VCaP (cell line): ENCODE results near the gene C11orf24.
"Not testable (repeated sequence)": the region's sequence is repeated elsewhere in the genome, so short reads cannot be mapped to it uniquely, and the experiment has no call there.

Source experiments
- H3K27ac ChIP-seq: fragments of 450-650 bp; 2 replicates; pipeline ENCODE4 v1.5.1; 2017
- CTCF ChIP-seq: fragments of 450-650 bp; conservative IDR thresholded peaks from 2 replicates; pipeline ENCODE4 v1.5.1; 2017; ENCODE audit warnings: mild to moderate bottlenecking, moderate library complexity

The C11orf24 gene

DNA sequence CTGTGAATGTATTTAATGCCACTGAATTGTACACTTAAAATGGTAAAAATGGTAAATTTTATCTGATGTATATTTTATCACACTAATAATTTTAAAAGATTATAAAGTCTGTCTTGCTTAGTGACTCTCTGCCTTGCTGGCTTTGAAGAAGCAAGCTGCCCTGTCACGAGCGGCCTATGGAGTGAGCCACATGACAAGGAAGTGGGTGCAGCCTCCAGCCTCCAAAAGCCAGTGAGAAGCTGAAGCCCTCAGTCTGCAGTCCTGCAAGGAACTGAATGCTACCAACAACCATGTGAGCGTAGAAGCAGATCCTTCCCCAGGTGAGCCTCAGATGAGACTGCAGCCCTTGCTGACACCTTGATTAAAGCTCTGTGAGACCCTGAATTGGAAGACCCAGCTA, 20.0 kb downstream of the C11orf24 start:
- no peak for TF ChIP-seq CTCF

GRCh38 chr11:68244912-68245311, 26.9 kb downstream of the C11orf24 start:
- not testable (repeated sequence) for H3K27ac ChIP-seq

More for the DNA sequence above, 20.0 kb downstream of the C11orf24 start:
- peak overlapping the region; percentile 2; the same call in 1 of the 2 replicates for H3K27ac ChIP-seq

DNA sequence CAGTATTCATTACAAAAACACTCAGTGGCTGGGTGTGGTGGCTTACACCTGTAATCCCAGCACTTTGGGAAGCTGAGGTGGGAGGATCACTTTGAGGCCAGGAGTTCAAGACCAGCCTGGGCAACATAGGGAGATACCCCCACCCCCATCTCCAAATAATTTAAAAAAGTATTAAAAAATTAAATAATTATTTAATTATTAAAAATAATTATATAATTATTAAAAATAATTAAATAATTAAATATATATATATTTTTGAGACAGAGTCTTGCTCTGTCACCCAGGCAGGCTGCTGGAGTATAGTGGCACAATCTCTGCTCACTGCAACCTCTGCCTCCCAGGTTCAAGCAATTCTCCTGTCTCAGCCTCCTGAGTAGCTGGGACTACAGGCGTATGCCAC, 27.9 kb downstream of the C11orf24 start:
- not testable (repeated sequence) for H3K27ac ChIP-seq

DNA sequence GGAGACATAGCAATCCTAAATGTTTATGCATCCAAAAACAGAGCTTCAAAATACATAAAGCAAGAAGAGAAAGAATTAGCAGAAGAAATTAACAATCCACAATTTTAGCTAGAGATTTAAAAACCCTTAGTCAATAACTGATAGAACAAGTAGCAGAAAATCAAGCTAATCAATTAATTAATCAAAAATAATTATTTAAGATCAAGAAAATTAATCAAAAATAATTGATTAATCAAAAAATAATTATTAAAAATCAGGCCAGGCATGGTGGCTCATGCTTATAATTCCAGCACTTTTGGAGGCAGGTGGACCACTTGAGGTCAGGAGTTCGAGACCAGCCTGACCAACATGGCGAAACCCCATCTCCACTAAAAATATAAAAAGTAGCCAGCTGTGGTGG, 29.2 kb downstream of the C11orf24 start:
- no peak for TF ChIP-seq CTCF
- H3K27ac ChIP-seq = no peak overlapping the region

DNA sequence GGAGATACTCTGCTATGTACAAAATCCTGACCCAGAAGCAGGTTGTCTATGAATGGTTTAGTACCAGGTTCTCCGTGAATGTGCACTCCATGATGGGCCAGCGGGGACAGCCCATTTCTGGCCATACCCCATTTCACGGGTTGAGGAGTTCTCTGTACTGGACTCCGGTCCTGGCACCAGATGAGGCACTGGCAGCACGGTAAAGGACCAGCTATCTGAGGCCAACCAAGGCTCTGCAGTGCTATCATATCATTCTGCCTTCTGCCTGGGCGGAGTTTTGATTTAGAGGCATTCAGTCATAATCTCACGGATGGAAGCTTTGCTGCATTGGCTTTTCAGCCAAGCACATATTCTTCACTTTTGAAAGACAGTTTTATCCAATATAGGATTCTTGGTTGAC, 40.2 kb downstream of the C11orf24 start:
- TF ChIP-seq CTCF = no peak; the same call in 1 of the 2 replicates
- H3K27ac ChIP-seq = no peak overlapping the region

DNA sequence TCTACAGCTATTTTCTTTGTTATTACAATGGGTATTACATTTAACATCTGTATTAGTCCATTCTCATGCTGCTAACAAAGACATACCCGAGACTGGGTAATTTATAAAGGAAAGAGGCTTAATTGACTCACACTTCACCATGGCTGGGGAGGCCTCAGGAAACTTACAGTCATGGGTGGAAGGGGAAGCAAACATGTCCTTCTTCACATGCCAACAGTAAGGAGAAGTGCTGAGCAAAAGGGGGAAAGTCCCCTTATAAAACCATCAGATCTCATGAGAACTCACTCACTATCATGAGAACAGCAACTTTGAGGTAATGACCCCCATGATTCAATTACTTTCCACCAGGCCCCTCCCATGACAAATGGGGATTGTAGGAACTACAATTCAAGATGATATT, 42.2 kb downstream of the C11orf24 start:
- no peak for TF ChIP-seq CTCF
- no peak overlapping the region for H3K27ac ChIP-seq

DNA sequence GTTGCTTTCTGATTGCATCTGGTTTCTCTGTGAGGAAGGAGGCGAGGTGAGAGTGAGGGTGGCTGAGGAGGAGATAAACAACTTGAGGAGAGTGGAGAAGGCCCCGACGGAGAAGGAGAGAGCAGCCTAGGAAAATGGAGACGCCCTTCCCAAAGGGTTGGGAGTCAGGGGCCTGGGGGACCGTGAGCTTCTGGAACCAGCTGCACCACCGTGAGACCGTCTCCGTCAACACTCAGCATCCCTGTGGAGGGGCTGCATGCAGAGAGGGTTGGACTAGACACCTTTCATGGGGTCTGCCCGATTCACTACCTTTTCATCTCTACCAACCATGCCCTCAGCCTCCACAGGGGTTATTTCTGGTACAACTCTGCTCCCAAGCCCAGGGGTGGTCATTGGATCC, 45.4 kb downstream of the C11orf24 start:
- H3K27ac ChIP-seq = no peak overlapping the region
- TF ChIP-seq CTCF = no peak

GRCh38 chr11:68224606-68225005, 47.2 kb downstream of the C11orf24 start:
- TF ChIP-seq CTCF = no peak

DNA sequence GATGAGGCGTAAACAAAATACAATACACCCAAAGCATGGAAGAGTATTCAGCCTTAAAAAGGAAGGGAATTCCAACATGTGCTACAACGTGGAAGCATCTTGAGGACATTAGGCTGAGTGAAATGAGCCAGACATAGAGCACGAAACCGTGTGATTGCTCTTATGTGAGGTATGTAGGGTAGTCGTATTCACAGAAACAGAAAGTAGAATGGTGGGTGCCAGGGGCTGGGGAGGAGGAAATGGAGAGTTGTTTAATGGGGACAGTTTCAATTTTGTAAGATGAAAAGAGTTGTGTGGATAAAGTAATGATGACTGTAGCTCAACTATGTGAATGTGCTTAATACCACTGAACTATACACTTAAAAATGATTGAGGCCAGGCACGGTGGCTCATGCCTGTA, 48.5 kb downstream of the C11orf24 start:
- no peak overlapping the region for H3K27ac ChIP-seq
- no peak for TF ChIP-seq CTCF

More at GRCh38 chr11:68224606-68225005, 47.2 kb downstream of the C11orf24 start:
- H3K27ac ChIP-seq = no peak overlapping the region
